Anterior cingulate cortex (tissue), 58 donors: ENCODE results near the gene CLDN9.

Experiments used
- DNase-seq, 58 donors: peaks; one replicate each; lab custom pipeline; 2025; lab: John Stamatoyannopoulos, UW

CLDN9 gene, protein sequence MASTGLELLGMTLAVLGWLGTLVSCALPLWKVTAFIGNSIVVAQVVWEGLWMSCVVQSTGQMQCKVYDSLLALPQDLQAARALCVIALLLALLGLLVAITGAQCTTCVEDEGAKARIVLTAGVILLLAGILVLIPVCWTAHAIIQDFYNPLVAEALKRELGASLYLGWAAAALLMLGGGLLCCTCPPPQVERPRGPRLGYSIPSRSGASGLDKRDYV

GRCh38 chr16:3012828-3013420 lies at the start of gene CLDN9:
TSS of gene CLDN9 (plus strand) at chr16:3012923. CDS start at chr16:3013363, 440 bp downstream.
- DNase-seq, result no peak

DNA sequence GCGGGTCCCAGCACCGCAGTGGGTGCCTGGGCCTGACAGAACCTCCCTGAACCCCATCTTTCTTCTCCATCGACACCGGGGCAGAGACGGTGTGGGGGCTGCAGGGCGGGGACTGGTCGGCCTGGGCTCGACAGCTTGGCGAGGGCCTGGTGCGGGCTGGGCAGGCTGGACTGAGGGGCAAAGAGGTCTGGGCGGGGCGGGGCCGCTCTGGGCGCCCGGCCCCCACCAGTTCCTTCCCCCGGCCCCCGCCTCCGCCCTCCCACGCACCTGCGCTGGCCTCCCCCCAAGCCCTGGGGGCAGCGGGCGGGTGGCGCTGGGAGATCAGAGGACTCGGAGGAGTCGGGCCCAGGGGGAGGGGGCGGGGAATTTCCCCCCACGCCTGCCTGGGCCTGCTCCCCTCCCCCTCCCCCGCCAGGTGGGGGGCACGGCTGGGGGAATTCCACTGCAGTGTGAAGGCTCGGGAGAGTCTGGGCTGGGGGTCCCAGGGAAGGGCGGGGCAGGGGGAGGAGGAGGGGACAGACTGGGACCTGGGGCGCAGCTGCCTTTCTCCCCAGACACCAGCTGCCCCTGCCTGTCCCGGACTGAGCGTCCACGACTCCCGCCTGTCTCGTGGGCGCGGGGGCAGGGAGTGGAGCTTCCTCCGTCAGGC lies 49.5 kb upstream of the CLDN9 start:
- DNase-seq, result no peak

DNA sequence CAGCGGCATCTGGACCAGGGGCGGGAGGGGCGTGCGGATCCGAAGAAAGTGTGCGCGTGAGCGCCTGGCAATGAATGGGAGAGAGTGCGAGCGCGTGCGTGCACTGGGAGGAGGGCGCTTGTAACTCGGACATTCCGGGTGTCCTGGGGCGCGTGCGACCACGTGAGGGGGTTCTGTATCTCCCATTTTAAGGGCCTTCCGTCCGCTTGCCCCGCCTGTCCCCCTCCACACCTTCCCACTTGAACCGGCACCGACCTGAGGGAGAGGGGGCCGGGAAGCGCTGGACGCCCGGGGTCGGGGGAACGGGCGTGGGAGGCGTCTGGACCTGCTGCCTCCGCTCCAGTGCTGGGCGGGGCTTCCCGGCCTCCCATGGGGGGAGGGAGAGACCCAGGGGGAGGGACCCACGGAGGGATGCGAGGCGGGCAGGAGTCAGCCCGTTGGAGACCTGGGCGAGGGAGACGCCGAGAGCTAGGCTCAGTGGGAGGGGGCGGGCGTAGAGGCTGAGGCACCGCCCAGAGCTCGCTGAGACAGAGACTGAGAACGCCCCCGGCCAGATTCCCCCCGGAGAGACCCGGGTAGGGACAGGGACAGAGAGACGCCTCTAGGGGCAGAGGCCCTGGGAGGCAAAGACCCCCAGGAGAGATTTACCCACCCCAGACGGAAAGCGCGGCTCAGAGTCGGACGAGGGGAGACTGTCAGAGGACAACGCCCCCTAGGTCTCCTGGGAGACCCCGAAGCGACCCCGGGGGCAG lies 48.8 kb upstream of the CLDN9 start, which contains the start of gene KREMEN2:
Gene KREMEN2, plus strand, starts transcription at position 553 of the 752 bp plus-strand sequence. CDS start 246 bp downstream, outside the sequence.
- DNase-seq, result no peak

DNA sequence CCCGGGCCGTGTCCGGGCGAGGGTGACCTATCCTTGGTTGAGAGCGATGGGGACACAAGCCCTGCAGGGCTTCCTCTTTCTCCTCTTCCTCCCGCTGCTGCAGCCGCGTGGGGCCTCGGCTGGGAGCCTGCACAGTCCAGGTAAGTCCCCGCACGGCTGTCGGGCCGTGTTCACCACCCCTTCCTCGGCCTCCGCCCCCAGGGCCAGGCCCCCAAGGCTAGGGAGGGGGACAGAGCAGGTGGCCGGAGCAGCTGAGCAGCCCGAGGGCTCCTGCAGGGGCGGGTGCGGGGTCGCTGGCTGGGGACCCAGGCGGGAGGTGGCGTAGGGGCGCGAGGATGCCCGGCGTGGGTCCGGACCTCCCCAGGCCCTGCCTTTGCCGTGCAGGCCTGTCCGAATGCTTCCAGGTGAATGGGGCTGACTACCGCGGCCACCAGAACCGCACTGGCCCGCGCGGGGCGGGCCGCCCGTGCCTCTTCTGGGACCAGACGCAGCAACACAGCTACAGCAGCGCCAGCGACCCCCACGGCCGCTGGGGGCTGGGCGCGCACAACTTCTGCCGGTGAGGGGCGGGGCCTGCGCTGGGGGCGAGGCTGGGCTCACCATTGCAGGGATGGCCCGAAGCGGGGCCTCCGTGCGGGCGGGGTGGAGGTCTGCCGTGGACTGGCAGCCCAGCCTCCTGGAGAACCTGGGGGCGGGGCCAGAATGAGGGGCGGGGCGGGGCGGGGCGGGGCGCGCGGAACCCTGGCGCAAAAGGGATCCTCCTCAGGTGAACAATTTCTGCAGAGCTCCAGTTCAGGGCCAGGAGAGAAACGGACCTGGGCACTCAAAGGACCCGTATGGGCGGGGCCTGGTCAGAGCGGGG lies 48.0 kb upstream of the CLDN9 start:
- no peak for DNase-seq

DNA sequence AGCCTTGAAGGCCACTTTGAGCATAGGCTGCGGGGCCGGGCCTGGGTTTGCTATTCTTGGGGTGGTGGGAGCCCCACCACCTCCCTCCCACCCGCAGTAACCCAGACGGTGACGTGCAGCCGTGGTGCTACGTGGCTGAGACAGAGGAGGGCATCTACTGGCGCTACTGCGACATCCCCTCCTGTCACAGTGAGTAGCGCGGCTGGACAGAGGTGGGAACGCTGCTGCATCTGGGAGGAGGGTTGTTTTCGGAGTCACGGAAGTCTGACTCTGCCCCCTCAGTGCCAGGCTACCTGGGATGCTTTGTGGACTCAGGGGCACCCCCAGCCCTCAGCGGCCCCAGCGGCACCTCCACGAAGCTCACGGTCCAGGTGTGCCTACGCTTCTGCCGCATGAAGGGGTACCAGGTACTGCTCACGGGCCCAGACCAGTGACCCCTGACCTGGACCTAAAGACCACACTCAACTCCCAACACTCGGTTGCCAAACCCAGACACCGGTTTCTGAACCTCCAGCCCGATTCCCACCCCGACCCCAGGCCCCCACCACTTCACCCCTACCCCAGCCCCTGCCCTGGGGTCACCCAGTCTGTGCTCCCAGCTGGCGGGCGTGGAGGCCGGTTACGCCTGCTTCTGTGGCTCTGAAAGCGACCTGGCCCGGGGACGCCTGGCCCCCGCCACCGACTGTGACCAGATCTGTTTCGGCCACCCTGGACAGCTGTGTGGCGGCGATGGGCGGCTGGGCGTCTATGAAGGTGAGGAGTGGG lies 46.5 kb upstream of the CLDN9 start:
- no peak for DNase-seq

DNA sequence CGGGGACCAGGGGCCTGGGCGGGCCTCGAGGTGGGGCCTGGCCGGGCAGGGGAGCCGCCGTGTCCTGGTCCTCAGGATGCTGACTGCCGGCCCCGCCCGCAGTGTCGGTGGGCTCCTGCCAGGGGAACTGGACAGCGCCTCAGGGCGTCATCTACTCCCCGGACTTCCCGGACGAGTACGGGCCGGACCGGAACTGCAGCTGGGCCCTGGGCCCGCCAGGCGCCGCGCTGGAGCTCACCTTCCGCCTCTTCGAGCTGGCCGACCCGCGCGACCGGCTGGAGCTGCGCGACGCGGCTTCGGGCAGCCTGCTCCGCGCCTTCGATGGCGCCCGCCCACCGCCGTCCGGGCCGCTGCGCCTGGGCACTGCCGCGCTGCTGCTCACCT lies 45.9 kb upstream of the CLDN9 start:
- DNase-seq, result no peak

- DNase-seq, result no peak
Observed at GRCh38 chr16:2967211-2967631, 45.5 kb upstream of the CLDN9 start.

DNA sequence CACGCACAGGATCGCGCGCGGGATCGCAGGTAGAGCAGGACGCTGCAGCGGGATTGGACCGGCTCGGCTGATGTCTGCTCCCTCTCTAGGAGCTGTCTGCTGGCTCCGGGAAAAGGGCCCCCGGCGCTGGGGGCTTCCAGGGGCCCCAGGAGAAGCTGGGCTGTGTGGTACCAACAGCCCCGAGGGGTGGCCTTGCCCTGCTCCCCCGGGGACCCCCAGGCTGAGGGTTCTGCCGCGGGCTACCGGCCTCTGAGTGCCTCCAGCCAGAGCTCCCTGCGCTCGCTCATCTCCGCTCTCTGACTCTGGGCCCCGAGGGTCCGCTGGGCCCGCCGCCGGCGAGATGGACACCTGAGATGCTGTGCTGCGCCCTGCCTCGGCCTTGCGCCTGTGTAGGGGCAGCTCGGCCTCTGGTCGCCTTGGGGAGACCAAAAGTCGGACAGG lies 45.0 kb upstream of the CLDN9 start:
- DNase-seq, result no peak

- DNase-seq, result no peak
Observed at GRCh38 chr16:2968368-2968737, 44.4 kb upstream of the CLDN9 start.

- peak in 57 of 58 donors; percentile 23 to 88 (median 78) for DNase-seq
Observed at GRCh38 chr16:2968738-2969544, 43.8 kb upstream of the CLDN9 start, which contains the start of gene PAQR4. TSS of gene PAQR4 (plus strand) at chr16:2969348. CDS start at chr16:2969675, 327 bp downstream.

DNA sequence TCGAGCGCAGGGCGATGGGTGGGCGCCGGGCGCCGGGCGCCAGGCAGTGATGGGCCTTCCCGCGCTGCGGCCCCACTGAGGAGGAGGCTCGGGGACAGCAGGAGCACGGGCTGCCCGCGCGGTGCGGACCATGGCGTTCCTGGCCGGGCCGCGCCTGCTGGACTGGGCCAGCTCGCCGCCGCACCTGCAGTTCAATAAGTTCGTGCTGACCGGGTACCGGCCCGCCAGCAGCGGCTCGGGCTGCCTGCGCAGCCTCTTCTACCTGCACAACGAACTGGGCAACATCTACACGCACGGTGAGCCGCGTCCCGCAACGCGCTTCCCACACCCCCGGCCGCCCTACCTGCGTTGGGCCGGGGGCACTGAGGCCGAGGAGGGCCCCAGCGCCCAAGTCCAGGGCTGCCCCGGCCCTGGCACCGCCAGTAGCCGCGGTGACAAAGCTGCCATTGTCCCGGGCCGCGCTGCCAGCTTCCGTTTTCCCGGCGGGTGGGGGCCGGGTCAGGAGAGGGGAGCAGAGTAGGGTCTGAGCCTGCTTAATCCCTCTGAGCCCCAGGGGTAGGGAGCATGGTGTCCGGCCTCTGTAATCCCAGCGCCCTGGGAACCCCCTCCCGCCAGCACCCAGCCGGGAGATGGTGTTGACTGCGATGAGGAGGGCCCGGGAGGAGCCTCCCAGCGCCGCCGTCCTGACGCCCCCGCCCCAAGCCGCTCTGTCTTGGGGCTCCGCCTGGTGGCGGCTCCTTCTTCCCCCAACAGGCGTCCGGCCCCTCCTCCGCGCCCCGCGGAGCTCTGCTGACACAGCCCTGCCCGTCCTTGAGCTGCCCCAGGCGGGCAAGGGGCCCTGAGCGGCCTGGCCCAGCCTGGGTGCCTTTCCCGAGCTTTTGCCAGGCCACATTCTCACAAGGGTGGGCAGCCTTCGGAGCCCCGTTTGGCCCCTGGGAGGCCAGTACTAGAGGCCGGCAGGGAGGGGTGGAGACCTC lies 42.9 kb upstream of the CLDN9 start:
- DNase-seq, result peak in 46 of 58 donors; percentile 27 to 83 (median 65)

GRCh38 chr16:2970563-2970962 lies 42.2 kb upstream of the CLDN9 start:
- no peak for DNase-seq

DNA sequence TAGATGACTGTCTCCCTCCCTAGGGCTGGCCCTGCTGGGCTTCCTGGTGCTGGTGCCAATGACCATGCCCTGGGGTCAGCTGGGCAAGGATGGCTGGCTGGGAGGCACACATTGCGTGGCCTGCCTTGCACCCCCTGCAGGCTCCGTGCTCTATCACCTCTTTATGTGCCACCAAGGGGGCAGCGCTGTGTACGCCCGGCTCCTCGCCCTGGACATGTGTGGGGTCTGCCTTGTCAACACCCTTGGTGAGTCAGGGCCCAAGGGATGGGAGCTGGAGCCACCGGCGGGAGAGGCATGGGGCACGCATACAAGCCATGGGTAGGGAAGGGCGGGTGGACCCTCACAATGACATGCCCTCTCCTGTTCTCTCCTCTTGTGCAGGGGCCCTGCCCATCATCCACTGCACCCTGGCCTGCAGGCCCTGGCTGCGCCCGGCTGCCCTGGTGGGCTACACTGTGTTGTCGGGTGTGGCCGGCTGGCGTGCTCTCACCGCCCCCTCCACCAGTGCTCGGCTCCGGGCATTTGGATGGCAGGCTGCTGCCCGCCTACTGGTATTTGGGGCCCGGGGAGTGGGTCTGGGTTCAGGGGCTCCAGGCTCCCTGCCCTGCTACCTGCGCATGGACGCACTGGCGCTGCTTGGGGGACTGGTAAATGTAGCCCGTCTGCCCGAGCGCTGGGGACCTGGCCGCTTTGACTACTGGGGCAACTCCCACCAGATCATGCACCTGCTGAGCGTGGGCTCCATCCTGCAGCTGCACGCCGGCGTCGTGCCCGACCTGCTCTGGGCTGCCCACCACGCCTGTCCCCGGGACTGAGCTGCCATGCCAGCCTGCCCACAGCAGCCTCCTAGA lies 41.4 kb upstream of the CLDN9 start:
- no peak for DNase-seq

DNA sequence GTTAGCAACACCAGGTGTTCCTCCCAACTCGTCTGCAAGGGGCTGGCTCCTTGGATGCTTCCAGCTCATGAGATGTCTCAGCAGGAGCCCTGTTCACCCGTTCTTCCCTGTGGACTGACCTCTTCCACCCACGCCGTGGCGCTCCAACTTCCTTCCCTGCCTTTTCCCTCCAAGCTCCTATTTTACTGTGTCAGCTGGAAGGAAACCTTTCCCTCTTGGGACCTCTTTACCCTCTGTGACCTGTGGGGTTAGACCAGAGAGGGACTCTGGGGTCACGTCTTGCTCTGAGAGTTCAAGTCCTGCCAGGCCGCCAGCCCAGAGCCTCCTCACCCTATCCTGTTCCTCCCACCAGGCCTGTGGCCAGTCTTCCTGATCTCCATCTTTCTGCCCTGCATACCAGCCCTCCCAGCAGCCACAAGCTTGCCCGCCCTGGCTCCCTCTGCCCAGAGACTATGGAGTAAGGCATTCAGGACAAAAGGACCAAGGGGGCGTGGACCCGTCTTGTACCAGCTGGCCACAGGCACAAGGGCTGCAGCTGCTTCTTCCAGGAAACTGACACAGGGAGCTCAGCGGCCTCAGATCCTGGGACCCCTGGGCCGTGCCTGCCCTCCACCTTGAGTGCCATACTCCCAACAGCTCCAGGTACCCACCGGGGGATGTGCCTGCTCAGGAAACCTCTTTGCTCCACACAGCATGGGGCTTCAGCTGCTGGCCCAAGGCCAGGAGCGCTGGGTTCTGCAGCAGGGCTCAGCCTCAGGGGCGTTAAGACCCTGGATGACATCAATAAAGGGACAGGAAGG lies 40.5 kb upstream of the CLDN9 start:
- DNase-seq, result peak in 4 of 58 donors; percentile 12 to 21 (median 18)

GRCh38 chr16:2973093-2973492 lies 39.6 kb upstream of the CLDN9 start:
- peak in 43 of 58 donors; percentile 13 to 81 (median 46) for DNase-seq
